Measurements from ENCODE around the gene FBLN1. TPM values are rescaled to one million over a fixed set of nuclear protein-coding genes. Genes with fewer than 3 reads are reported as not detected.

Gene FBLN1
- total RNA-seq, 1 experiment from 2014 or later, result 183 TPM

DNA sequence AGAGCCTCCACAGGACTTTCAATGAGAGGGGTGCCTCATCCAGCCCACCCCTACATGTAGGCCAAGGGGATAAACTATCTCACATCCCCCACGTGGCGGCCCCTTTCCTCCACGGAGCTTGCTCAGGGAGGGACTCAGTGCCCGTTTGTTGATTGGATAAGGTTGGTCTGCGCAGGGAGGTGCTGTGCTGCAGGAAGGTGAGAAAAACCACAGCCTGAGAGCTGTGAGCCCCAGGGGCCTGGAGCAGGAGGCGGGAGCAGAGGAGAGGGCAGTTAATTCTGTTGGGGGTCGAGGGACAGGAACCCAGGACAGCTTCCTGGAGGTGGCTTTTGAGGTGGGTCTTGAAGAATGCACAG lies 137.0 kb downstream of the FBLN1 start:
- POLR2A ChIA-PET, result no interaction called here
- ATAC-seq (no peak), DNase-seq (ENCODE audit: low spot score) (no peak)
- TF ChIP-seq FOXP4 (CRISPR knock-in tag; IDR thresholded peaks at IDR 0.05) (no peak), FOXJ3 (CRISPR knock-in tag; IDR thresholded peaks at IDR 0.05; ENCODE audit: borderline replicate concordance) (no peak), ZNF671 (CRISPR knock-in tag; IDR thresholded peaks at IDR 0.05) (no peak), JUN (CRISPR knock-in tag; IDR thresholded peaks at IDR 0.05) (no peak), MXD4 (CRISPR knock-in tag; IDR thresholded peaks at IDR 0.05; ENCODE audit: borderline replicate concordance) (no peak), TEAD4 (CRISPR knock-in tag; IDR thresholded peaks at IDR 0.05) (no peak)
- no peak overlapping the region for H3K27ac Mint-ChIP-seq
- no peak overlapping the region; the same call in 1 of the 2 replicates for H3K4me3 Mint-ChIP-seq
- H3K4me1 Mint-ChIP-seq, result peaks cover 30% of the 10 kb centered on the region
- H3K27me3 Mint-ChIP-seq (ENCODE audit: low read depth), result peaks cover 16% of the 10 kb centered on the region
- no peaks in the 10 kb centered on the region for H3K36me3 Mint-ChIP-seq
- H3K9me3 Mint-ChIP-seq, result no peaks in the 10 kb centered on the region
- CTCF ChIA-PET, result interaction anchor here (0.9 to 1.5 kb wide), 4 partner anchors 11 to 355 kb away, joined by 3 to 4 read pairs (median 3); no protein-coding TSS in a partner anchor

- peak; percentile 19 for ATAC-seq
- ChIA-PET POLR2A (no interaction called here), CTCF (interaction anchor here (0.6 to 1.5 kb wide), 5 partner anchors 12 to 354 kb away, joined by 3 to 4 read pairs (median 3); no protein-coding TSS in a partner anchor)
- H3K27ac Mint-ChIP-seq, result no peak overlapping the region
- H3K9me3 Mint-ChIP-seq, result no peaks in the 10 kb centered on the region
- H3K4me1 Mint-ChIP-seq, result peaks cover 36% of the 10 kb centered on the region
- peaks cover 22% of the 10 kb centered on the region for H3K27me3 Mint-ChIP-seq (ENCODE audit: low read depth)
- H3K36me3 Mint-ChIP-seq, result no peaks in the 10 kb centered on the region
- TF ChIP-seq, protein P1, sequence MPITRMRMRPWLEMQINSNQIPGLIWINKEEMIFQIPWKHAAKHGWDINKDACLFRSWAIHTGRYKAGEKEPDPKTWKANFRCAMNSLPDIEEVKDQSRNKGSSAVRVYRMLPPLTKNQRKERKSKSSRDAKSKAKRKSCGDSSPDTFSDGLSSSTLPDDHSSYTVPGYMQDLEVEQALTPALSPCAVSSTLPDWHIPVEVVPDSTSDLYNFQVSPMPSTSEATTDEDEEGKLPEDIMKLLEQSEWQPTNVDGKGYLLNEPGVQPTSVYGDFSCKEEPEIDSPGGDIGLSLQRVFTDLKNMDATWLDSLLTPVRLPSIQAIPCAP (CRISPR knock-in tag; IDR thresholded peaks at IDR 0.05), result no peak
- TF ChIP-seq MXD4 (CRISPR knock-in tag; IDR thresholded peaks at IDR 0.05; ENCODE audit: borderline replicate concordance), result no peak
- no peak for TF ChIP-seq SMAD4 (CRISPR knock-in tag; IDR thresholded peaks at IDR 0.05)
- no peak for TF ChIP-seq CREM (CRISPR knock-in tag; IDR thresholded peaks at IDR 0.05)
- DNase-seq (ENCODE audit: low spot score), result no peak
- no peak overlapping the region for H3K4me3 Mint-ChIP-seq
Measured at GRCh38 chr22:45640291-45640940, 137.7 kb downstream of the FBLN1 start.

- no peak overlapping the region for H3K4me3 Mint-ChIP-seq
- no peak overlapping the region for H3K27ac Mint-ChIP-seq
- H3K27me3 Mint-ChIP-seq (ENCODE audit: low read depth), result peaks cover 26% of the 10 kb centered on the region
- ChIA-PET POLR2A (no interaction called here), CTCF (interaction anchor here (1.3 to 1.5 kb wide), 2 partner anchors 12 to 223 kb away, joined by 4 read pairs; no protein-coding TSS in a partner anchor)
- no peaks in the 10 kb centered on the region for H3K9me3 Mint-ChIP-seq
- DNase-seq (ENCODE audit: low spot score) (no peak), ATAC-seq (no peak)
- H3K4me1 Mint-ChIP-seq, result peaks cover 40% of the 10 kb centered on the region
- no peaks in the 10 kb centered on the region for H3K36me3 Mint-ChIP-seq
- TF ChIP-seq GRHL2 (CRISPR knock-in tag; IDR thresholded peaks at IDR 0.05; ENCODE audit: insufficient replicate concordance, severe bottlenecking) (no peak), EMX1 (CRISPR knock-in tag; IDR thresholded peaks at IDR 0.05) (no peak), HMGA2 (CRISPR knock-in tag; IDR thresholded peaks at IDR 0.05) (no peak), ZNF121 (CRISPR knock-in tag; IDR thresholded peaks at IDR 0.05) (no peak), ZNF396 (CRISPR knock-in tag; IDR thresholded peaks at IDR 0.05; ENCODE audit: borderline replicate concordance) (no peak), ZNF425 (CRISPR knock-in tag; conservative IDR thresholded peaks at IDR 0.05) (no peak), E2F5 (CRISPR knock-in tag; IDR thresholded peaks at IDR 0.05) (no peak), MYBL2 (CRISPR knock-in tag; IDR thresholded peaks at IDR 0.05) (no peak), PRRX2 (CRISPR knock-in tag; IDR thresholded peaks at IDR 0.05) (no peak), TEAD4 (CRISPR knock-in tag; IDR thresholded peaks at IDR 0.05) (no peak), ZNF416 (CRISPR knock-in tag; IDR thresholded peaks at IDR 0.05) (no peak)
- TF ChIP-seq, protein P2, sequence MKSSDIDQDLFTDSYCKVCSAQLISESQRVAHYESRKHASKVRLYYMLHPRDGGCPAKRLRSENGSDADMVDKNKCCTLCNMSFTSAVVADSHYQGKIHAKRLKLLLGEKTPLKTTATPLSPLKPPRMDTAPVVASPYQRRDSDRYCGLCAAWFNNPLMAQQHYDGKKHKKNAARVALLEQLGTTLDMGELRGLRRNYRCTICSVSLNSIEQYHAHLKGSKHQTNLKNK (CRISPR knock-in tag; IDR thresholded peaks at IDR 0.05), result no peak
- TF ChIP-seq, protein P3, sequence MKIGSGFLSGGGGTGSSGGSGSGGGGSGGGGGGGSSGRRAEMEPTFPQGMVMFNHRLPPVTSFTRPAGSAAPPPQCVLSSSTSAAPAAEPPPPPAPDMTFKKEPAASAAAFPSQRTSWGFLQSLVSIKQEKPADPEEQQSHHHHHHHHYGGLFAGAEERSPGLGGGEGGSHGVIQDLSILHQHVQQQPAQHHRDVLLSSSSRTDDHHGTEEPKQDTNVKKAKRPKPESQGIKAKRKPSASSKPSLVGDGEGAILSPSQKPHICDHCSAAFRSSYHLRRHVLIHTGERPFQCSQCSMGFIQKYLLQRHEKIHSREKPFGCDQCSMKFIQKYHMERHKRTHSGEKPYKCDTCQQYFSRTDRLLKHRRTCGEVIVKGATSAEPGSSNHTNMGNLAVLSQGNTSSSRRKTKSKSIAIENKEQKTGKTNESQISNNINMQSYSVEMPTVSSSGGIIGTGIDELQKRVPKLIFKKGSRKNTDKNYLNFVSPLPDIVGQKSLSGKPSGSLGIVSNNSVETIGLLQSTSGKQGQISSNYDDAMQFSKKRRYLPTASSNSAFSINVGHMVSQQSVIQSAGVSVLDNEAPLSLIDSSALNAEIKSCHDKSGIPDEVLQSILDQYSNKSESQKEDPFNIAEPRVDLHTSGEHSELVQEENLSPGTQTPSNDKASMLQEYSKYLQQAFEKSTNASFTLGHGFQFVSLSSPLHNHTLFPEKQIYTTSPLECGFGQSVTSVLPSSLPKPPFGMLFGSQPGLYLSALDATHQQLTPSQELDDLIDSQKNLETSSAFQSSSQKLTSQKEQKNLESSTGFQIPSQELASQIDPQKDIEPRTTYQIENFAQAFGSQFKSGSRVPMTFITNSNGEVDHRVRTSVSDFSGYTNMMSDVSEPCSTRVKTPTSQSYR (CRISPR knock-in tag; IDR thresholded peaks at IDR 0.05), result no peak
- TF ChIP-seq, protein P4, sequence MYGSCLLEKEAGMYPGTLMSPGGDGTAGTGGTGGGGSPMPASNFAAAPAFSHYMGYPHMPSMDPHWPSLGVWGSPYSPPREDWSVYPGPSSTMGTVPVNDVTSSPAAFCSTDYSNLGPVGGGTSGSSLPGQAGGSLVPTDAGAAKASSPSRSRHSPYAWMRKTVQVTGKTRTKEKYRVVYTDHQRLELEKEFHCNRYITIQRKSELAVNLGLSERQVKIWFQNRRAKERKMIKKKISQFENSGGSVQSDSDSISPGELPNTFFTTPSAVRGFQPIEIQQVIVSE (CRISPR knock-in tag; IDR thresholded peaks at IDR 0.05; ENCODE audit: borderline replicate concordance), result no peak
Measured at GRCh38 chr22:45640941-45641621, 138.4 kb downstream of the FBLN1 start.
